COLO668 (cell line): ENCODE measurements around the gene EOGT.

Source experiments
- DNase-seq: peaks from one replicate; lab custom pipeline; 2025; ENCODE audit not compliant: unreplicated experiment; lab: John Stamatoyannopoulos, UW

The EOGT gene

GRCh38 chr3:68963891-68964290 lies 49.6 kb downstream of the EOGT start:
- DNase-seq, result no peak

GRCh38 chr3:68963376-68963775 lies 50.1 kb downstream of the EOGT start:
- no peak for DNase-seq

DNA sequence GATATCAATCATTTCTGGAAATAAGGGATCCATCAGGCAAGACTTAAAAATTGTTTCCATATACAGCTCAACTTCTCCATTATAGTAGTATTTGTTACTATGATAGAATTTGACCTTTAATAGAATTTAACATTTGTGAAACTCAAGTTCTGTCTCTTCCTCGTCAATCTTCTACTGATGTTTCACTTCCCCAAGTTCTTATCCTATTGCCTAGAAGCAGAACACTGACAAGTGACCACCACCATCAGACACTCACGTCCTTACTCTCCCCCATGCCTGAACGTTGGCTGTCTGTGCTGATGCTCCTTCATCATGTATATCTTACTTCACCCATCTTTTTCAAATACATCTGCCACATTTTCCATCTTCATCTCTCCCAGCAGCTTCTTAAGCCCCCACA lies 54.6 kb downstream of the EOGT start:
- no peak for DNase-seq

GRCh38 chr3:68957895-68958294 lies 55.6 kb downstream of the EOGT start:
- DNase-seq, result no peak

GRCh38 chr3:68953816-68954444 lies 59.6 kb downstream of the EOGT start:
- DNase-seq, result no peak

DNA sequence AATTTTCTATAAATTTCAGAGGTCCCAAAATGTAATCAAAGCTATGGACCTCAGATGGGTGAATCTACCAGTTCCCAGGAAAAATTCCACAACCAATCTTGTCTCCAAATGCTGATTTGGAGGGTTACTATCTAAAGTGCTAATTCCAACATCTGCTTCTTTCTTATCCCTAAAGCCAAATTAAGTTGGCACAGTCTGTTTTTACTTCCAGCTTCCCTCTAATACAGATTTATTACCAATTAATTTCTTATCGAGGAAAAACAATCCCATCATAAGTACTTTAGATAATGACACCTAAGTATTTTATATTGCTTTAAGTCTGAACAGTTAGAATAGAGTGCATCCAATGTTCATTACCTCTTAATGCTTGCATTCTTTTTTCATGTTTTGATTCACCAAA lies 68.3 kb downstream of the EOGT start:
- DNase-seq, result no peak

GRCh38 chr3:68943753-68944500 lies 69.6 kb downstream of the EOGT start:
- DNase-seq, result no peak

DNA sequence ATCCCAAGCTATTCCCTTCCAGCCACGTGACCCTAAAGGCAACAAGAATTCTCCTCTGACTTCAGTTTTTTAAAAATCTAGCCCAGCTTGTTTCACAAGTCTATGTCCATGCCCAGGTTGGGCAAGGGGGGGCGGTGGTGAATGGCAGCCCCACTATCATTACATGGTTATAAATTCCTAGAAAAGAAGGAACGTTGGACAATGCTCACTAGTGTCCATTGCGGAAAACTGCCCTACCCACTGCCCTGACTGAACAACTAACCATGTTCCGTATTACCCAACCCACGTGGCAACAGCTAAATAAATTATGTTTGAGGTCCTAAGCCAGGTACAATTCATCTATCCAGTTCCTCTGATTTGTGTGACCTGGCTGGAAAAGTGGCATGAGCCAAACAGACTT lies 72.4 kb downstream of the EOGT start:
- DNase-seq, result no peak

- no peak for DNase-seq
Observed at GRCh38 chr3:68936856-68937255, 76.6 kb downstream of the EOGT start.

GRCh38 chr3:68935778-68936177 lies 77.7 kb downstream of the EOGT start:
- DNase-seq, result no peak

DNA sequence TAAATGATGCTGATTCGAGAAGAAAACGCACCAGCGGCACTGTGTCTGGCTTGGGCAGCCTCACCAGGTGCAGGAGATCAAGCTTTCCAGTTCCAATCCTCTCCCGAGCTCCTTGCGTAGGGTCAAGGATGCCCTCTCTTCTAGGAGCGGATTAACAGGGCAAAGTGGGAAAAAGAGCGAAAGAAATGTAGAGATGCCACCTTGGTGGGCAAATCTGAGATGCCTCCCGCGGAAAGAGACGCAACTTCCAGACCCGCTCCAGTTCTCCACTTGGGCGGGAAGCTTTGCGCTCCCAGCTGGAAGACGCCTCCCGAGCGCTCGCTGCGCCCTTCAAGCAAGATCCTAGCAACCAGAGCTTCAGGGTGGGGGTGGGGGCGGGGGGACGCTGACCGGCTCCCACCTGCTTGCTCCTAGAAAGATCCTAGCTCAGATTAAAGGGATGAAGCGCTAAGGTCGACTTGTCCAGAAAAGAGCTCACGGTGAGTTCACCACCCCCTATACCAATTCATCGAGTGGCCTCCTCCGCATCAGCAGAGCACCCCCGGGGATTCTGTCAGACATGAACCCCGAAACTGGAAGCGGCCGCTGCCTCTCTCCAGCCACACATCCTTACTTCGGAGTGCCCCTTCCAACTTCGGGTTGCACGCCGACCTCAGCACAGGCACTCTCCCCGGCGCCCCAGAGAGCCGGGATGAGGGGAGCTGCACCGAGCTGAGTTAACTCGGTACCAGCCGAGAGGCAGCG lies 81.9 kb downstream of the EOGT start:
- DNase-seq, result no peak
